GM19372 (cell line): ENCODE results near the gene NEURL1B.

ENCODE experiments used
- ATAC-seq: cut with Tn5 transposase; IDR thresholded peaks from one replicate; pipeline ENCODE4 v1.9.1; 2021; ENCODE audit warnings: mild to moderate bottlenecking, low read depth, moderate library complexity; ENCODE audit not compliant: unreplicated experiment

Gene NEURL1B

GRCh38 chr5:172725273-172725672, 84.2 kb downstream of the NEURL1B start:
- no peak for ATAC-seq

GRCh38 chr5:172725785-172726184, 84.7 kb downstream of the NEURL1B start:
- ATAC-seq = no peak

GRCh38 chr5:172726966-172727365, 85.9 kb downstream of the NEURL1B start:
- no peak for ATAC-seq

- ATAC-seq = no peak
These were observed 86.5 kb downstream of the NEURL1B start for GRCh38 chr5:172727551-172727950.

GRCh38 chr5:172728481-172729241, 87.6 kb downstream of the NEURL1B start:
- ATAC-seq = no peak

- no peak for ATAC-seq
These were observed 88.5 kb downstream of the NEURL1B start for GRCh38 chr5:172729588-172729987.

- ATAC-seq = no peak
These were observed 89.2 kb downstream of the NEURL1B start for GRCh38 chr5:172730222-172730621.

- no peak for ATAC-seq
These were observed 90.1 kb downstream of the NEURL1B start for GRCh38 chr5:172730981-172731679.

- no peak for ATAC-seq
These were observed 90.6 kb downstream of the NEURL1B start for GRCh38 chr5:172731680-172732074.

GRCh38 chr5:172732201-172732865, 91.3 kb downstream of the NEURL1B start:
- no peak for ATAC-seq

- ATAC-seq = no peak
These were observed 92.3 kb downstream of the NEURL1B start for GRCh38 chr5:172733131-172733973.

GRCh38 chr5:172733974-172734346, 92.9 kb downstream of the NEURL1B start:
- ATAC-seq = no peak

GRCh38 chr5:172735141-172735831, 94.2 kb downstream of the NEURL1B start:
- no peak for ATAC-seq

GRCh38 chr5:172736508-172737135, 95.6 kb downstream of the NEURL1B start:
- ATAC-seq = no peak

- no peak for ATAC-seq
These were observed 98.3 kb downstream of the NEURL1B start for GRCh38 chr5:172739375-172739774.

GRCh38 chr5:172740428-172741205, 99.6 kb downstream of the NEURL1B start:
- ATAC-seq = no peak
